PC-3 (cell line): Measurements from ENCODE around the gene HLF.

ENCODE experiments used
- EZH2phosphoT487 ChIP-seq: fragments of 300-600 bp; sonication (generic); IDR thresholded peaks from 2 replicates; pipeline ENCODE4 v1.6.1; 2018; ENCODE audit warnings: mild to moderate bottlenecking, antibody characterized with exemption, low read length, borderline replicate concordance
- TF ChIP-seq, protein P1 (sequence below): fragments of 300-600 bp; sonication (generic); conservative IDR thresholded peaks from 2 replicates; pipeline ENCODE4 v1.5.1; 2017; ENCODE audit warnings: antibody characterized with exemption, low read depth, mild to moderate bottlenecking, low read length

DNA sequence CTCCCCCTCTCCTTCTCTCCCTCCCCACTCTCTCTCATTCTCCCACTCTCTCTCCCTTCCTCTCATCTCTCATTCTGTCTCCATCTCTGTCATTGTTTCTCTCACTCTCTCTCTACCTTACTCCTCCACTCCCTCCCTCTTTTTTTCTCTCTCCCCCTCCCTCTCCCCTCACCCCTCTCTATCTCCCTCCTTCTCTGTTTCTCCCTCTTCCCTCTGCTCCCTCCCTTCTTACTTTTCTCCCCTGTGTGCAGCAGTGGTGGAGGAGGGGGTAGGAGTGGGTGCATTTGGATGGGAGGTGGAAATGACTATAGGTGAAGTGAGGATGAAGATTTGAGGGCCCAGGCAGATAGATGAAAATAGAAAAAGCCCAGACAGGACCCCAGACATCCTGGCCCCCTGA lies 70.9 kb downstream of the HLF start:
- TF ChIP-seq, protein P1, sequence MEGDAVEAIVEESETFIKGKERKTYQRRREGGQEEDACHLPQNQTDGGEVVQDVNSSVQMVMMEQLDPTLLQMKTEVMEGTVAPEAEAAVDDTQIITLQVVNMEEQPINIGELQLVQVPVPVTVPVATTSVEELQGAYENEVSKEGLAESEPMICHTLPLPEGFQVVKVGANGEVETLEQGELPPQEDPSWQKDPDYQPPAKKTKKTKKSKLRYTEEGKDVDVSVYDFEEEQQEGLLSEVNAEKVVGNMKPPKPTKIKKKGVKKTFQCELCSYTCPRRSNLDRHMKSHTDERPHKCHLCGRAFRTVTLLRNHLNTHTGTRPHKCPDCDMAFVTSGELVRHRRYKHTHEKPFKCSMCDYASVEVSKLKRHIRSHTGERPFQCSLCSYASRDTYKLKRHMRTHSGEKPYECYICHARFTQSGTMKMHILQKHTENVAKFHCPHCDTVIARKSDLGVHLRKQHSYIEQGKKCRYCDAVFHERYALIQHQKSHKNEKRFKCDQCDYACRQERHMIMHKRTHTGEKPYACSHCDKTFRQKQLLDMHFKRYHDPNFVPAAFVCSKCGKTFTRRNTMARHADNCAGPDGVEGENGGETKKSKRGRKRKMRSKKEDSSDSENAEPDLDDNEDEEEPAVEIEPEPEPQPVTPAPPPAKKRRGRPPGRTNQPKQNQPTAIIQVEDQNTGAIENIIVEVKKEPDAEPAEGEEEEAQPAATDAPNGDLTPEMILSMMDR, result no peak
- no peak for TF ChIP-seq EZH2phosphoT487
